Small intestine (tissue), 16 donors: ENCODE measurements around the gene SLC41A2. TPM values are rescaled to one million over a fixed set of nuclear protein-coding genes. Genes with fewer than 3 reads are reported as not detected.

Experiments used
- DNase-seq, 2 donors: peaks; one replicate each; pipeline versions ENCODE4 v3.0.0 to v3.0.0-alpha.2; 2013
- FAIRE-seq: peaks from 2 replicates; lab custom pipeline; 2012; peaks lifted over from hg19 to GRCh38; lab: Jason Lieb, UNC
- H3K27ac ChIP-seq, 3 donors: one replicate each; pipeline ENCODE4 v1.5.1; 2013; ENCODE audit warnings: low read length in 2 of 3, mild to moderate bottlenecking in 2 of 3, control low read depth in 1 of 3, inconsistent platforms in 1 of 3, low read depth in 1 of 3, moderate library complexity in 1 of 3
- H3K27me3 ChIP-seq, 3 donors: one replicate each; pipeline ENCODE4 v1.6.1; 2013; ENCODE audit warnings: low read length in 3 of 3, inconsistent platforms in 1 of 3; ENCODE audit not compliant: control insufficient read depth in 3 of 3, insufficient read depth in 3 of 3
- H3K36me3 ChIP-seq, 3 donors: one replicate each; pipeline ENCODE4 v1.6.1; 2013; ENCODE audit warnings: low read length in 3 of 3, inconsistent platforms in 1 of 3, low read depth in 1 of 3, mild to moderate bottlenecking in 1 of 3, moderate library complexity in 1 of 3; ENCODE audit not compliant: control insufficient read depth in 3 of 3, insufficient read depth in 2 of 3
- H3K4me1 ChIP-seq, 3 donors: one replicate each; pipeline ENCODE4 v1.6.1; 2013; ENCODE audit warnings: low read length in 2 of 3, inconsistent platforms in 1 of 3, low read depth in 1 of 3, mild to moderate bottlenecking in 1 of 3, moderate library complexity in 1 of 3; ENCODE audit not compliant: control insufficient read depth in 3 of 3, insufficient read depth in 2 of 3
- H3K4me3 ChIP-seq, 3 donors: one replicate each; pipeline ENCODE4 v1.5.1; 2013; ENCODE audit warnings: low read length in 3 of 3, control low read depth in 1 of 3, inconsistent platforms in 1 of 3, low read depth in 1 of 3, mild to moderate bottlenecking in 1 of 3, moderate library complexity in 1 of 3
- H3K9me3 ChIP-seq, 2 donors: one replicate each; pipeline ENCODE4 v1.6.1; 2013; ENCODE audit warnings: low read depth in 1 of 2, low read length in 1 of 2; ENCODE audit not compliant: control insufficient read depth in 2 of 2, insufficient read depth in 1 of 2
- WGBS, 3 donors: extraction: QIAGEN DNeasy Blood & Tissue Kit; methylation state at CpG; one replicate each; pipeline ENCODE4 v1.1.7; 2013; 5-methylcytosine and 5-hydroxymethylcytosine counted together
- long read RNA-seq, 10 donors: transcript quantifications; one replicate each; lab custom pipeline, GENCODE V29; 2026
- polyA plus RNA-seq, 4 donors: library from polyadenylated mRNA; stranded (reverse) in 3 of 4; unstranded in 1 of 4; fragments of 200-250 nt in 3 of 4; fragments of 120-200 nt in 1 of 4; gene quantifications; one replicate each; pipeline versions ENCODE4 v1.2.1 to v1.2.3, GENCODE V29; 2013
- donor health status: healthy with polysubstance abuse.
- donor health status: control.
- donor health status: control.
- donor health status: Bipolar disorder and iron deficiency.
- donor health status: healthy.

SLC41A2 gene
- 10 to 100 TPM in 3 of 4 donors, 1 to 10 TPM in 1; 2.1 to 27.5 (median 16.0) TPM for polyA plus RNA-seq
- long read RNA-seq, donor 1 = 0 reads
- long read RNA-seq, donor 2 = 0 reads
- long read RNA-seq, donor 3 = 0 reads
- long read RNA-seq, donor 4 = 0 reads
- long read RNA-seq, donor 5 = 0 reads
- long read RNA-seq, donor 6, partial matches to known transcripts = 0 of 1 reads
- long read RNA-seq, donor 6, other reads (novel, unspliced or antisense) = 0 of 1 reads
- long read RNA-seq, donor 7 = 0 reads
- long read RNA-seq, donor 8 = 0 reads
- long read RNA-seq, donor 9 = 0 reads
- long read RNA-seq, donor 10, full-length matches to known transcripts = 1 of 1 reads
- long read RNA-seq, donor 10, partial matches to known transcripts = 0 of 1 reads
- long read RNA-seq, donor 10, other reads (novel, unspliced or antisense) = 0 of 1 reads

DNA sequence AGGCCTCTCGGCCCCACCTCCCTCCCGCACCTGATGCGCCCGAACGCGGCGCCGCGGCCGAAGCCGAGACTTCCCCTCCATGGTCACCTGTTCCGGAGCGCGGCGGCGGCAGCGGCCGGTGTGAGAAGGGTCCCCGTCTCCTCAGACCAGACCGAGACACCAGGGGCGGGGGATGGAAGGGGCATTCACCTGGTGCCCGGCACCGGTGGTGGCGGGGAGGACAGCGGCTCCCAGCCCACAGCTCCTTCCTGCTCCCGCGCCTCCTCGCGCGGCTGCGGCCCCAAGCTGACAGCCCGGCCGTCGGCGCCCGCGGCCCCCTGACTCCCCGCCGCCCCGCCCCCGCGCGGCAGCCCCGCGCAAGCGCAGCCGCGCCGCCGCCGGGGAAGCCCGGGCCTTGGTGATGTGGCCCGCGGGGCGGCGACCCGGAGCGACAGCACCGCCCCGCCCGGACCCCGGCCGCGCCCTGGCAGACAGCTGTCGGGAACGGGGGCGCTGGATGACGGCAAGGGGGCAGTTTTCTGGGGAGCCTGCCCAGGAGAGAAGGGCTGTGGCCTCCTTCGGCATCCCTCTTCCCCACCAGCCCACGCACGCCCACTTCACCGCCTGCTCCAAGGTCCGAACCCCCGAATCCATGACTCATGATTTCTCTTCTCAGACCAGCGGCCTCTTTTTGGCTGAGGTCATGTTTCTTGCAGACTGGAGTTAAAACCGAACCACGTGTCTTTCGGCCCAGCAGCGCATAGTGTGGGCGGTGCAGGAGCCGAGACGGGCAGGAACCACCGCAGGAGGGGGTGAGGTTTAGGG, at the start of gene SLC41A2:
TSS of gene SLC41A2 (minus strand) at position 290 of the 804 bp plus-strand sequence. CDS start 29,763 bp downstream, outside the sequence.
- WGBS, 3 donors = 0 to 1% (median 1%) methylated on average over 27 to 83 of the region's 83 CpGs
- H3K9me3 ChIP-seq = no peaks in the 10 kb centered on the region
- no peaks in the 10 kb centered on the region for H3K36me3 ChIP-seq
- DNase-seq (peak; percentile 70 to 92), FAIRE-seq (no peak)
- H3K27me3 ChIP-seq = peaks cover 0 to 51% (median 0%) of the 10 kb centered on the region in 3 donors
- peak within 1 kb of the TSS in 2 of 3 donors; percentile 88 to 93 for H3K27ac ChIP-seq
- peak within 1 kb of the TSS; percentile 52 to 85 (median 56) for H3K4me3 ChIP-seq
- H3K4me1 ChIP-seq = peaks cover 6 to 12% (median 6%) of the 10 kb centered on the region in 3 donors

- H3K27ac ChIP-seq = no peak overlapping the region
- no peaks in the 10 kb centered on the region for H3K27me3 ChIP-seq
- H3K4me1 ChIP-seq = peaks cover 0 to 5% (median 2%) of the 10 kb centered on the region in 3 donors
- no peak overlapping the region for H3K4me3 ChIP-seq
- peaks cover 2 to 21% (median 7%) of the 10 kb centered on the region in 3 donors for H3K36me3 ChIP-seq
- no peak for DNase-seq
- H3K9me3 ChIP-seq = no peaks in the 10 kb centered on the region
- FAIRE-seq = no peak
Observed at GRCh38 chr12:105001476-105001875, 43.4 kb upstream of the SLC41A2 start.

DNA sequence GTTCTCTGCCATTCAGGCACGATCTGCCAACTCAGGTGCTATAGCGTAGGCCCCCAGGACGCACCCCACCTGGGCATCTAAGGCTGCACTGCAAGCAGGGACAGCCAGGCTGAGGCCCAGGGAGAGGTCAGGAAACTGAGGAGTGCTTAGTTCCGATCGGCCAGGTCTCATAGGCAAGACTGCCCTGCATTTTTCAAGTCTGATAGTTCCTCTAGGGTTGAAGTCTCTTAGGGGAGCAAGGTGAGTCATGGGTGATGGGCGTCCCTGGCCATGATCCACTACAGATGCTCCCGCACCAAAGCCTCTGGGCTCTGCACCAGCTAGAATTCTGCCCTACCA, 41.2 kb upstream of the SLC41A2 start:
- WGBS, 3 donors = 27 to 59% (median 34%) methylated on average over 5 to 7 of the region's 7 CpGs
- H3K27me3 ChIP-seq = no peaks in the 10 kb centered on the region
- no peak for FAIRE-seq
- no peak overlapping the region for H3K27ac ChIP-seq
- H3K4me3 ChIP-seq = no peak overlapping the region
- H3K9me3 ChIP-seq = no peaks in the 10 kb centered on the region
- no peak for DNase-seq
- H3K4me1 ChIP-seq = peaks cover 0 to 5% (median 2%) of the 10 kb centered on the region in 3 donors
- H3K36me3 ChIP-seq = peaks cover 5 to 21% (median 7%) of the 10 kb centered on the region in 3 donors

GRCh38 chr12:104998423-104999346, 40.6 kb upstream of the SLC41A2 start:
- Histone ChIP-seq H3K27ac (peak overlapping the region in 1 of 3 donors; percentile 23), H3K4me1 (peaks cover 0 to 5% (median 2%) of the 10 kb centered on the region in 3 donors), H3K36me3 (peaks cover 7 to 18% (median 7%) of the 10 kb centered on the region in 3 donors), H3K9me3 (no peaks in the 10 kb centered on the region), H3K27me3 (no peaks in the 10 kb centered on the region), H3K4me3 (no peak overlapping the region)
- DNase-seq = peak; percentile 4 to 49
- WGBS, 3 donors = 27 to 65% (median 39%) methylated on average over 14 to 15 of the region's 15 CpGs
- no peak for FAIRE-seq

- WGBS, 3 donors = 91 to 98% (median 93%) methylated on average over 3 of the region's 3 CpGs
- Histone ChIP-seq H3K4me1 (peaks cover 0 to 5% (median 2%) of the 10 kb centered on the region in 3 donors), H3K9me3 (no peaks in the 10 kb centered on the region), H3K27me3 (no peaks in the 10 kb centered on the region), H3K4me3 (no peak overlapping the region), H3K36me3 (peaks cover 8 to 22% (median 9%) of the 10 kb centered on the region in 3 donors), H3K27ac (no peak overlapping the region)
- no peak for FAIRE-seq
- no peak for DNase-seq
Observed at GRCh38 chr12:104997541-104997940, 39.5 kb upstream of the SLC41A2 start.

GRCh38 chr12:104994336-104994735, 36.2 kb upstream of the SLC41A2 start:
- Histone ChIP-seq H3K27me3 (no peaks in the 10 kb centered on the region), H3K4me1 (peaks cover 0 to 5% (median 2%) of the 10 kb centered on the region in 3 donors), H3K27ac (no peak overlapping the region), H3K36me3 (peaks cover 10 to 25% (median 10%) of the 10 kb centered on the region in 3 donors), H3K9me3 (no peaks in the 10 kb centered on the region), H3K4me3 (no peak overlapping the region)
- WGBS, 3 donors = 80 to 91% (median 90%) methylated on average over 3 of the region's 3 CpGs
- no peak for FAIRE-seq
- DNase-seq = no peak

DNA sequence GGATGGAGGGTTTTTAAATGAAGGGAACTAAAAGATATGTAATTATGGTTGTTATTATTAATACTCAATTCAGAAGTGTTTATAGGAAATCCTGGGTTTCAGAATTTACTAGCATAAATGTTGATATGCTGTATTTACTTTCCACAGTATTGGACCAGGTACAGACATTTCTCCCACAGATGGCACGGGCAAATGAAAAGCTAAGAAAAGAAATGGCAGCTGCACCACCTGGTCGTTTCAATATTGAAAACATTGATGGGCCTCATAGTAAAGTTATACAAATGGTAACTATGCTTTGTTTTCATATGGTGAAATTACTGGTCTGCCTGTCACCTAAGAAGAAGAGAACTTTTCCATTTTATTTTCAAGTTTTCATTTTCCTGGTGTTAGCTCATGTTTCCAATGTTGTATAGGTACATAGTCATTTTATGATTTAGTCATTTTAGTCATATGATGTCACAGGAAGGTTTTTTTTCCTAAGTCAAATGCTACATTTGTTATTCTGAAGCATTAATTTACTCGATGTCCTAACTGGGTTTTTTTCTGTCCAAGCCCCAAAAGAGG, 33.6 kb upstream of the SLC41A2 start:
- no peak overlapping the region for H3K4me3 ChIP-seq
- H3K9me3 ChIP-seq = no peaks in the 10 kb centered on the region
- no peaks in the 10 kb centered on the region for H3K27me3 ChIP-seq
- no peak overlapping the region for H3K27ac ChIP-seq
- H3K4me1 ChIP-seq = peaks cover 0 to 8% (median 3%) of the 10 kb centered on the region in 3 donors
- FAIRE-seq (no peak), DNase-seq (no peak)
- 72 to 77% (median 75%) methylated on average over 3 of the region's 3 CpGs for WGBS, 3 donors
- peaks cover 10 to 14% (median 10%) of the 10 kb centered on the region in 3 donors for H3K36me3 ChIP-seq
